C4-2B (cell line): ENCODE results near the gene WFIKKN1.

Experiments used
- ZFX ChIP-seq: fragments of 450-650 bp; IDR thresholded peaks from 2 replicates; pipeline ENCODE4 v1.6.1; 2017
- TF ChIP-seq, protein P1 (sequence below): fragments of 450-650 bp; conservative IDR thresholded peaks from 2 replicates; pipeline ENCODE4 v1.5.1; 2017; ENCODE audit warnings: mild to moderate bottlenecking

DNA sequence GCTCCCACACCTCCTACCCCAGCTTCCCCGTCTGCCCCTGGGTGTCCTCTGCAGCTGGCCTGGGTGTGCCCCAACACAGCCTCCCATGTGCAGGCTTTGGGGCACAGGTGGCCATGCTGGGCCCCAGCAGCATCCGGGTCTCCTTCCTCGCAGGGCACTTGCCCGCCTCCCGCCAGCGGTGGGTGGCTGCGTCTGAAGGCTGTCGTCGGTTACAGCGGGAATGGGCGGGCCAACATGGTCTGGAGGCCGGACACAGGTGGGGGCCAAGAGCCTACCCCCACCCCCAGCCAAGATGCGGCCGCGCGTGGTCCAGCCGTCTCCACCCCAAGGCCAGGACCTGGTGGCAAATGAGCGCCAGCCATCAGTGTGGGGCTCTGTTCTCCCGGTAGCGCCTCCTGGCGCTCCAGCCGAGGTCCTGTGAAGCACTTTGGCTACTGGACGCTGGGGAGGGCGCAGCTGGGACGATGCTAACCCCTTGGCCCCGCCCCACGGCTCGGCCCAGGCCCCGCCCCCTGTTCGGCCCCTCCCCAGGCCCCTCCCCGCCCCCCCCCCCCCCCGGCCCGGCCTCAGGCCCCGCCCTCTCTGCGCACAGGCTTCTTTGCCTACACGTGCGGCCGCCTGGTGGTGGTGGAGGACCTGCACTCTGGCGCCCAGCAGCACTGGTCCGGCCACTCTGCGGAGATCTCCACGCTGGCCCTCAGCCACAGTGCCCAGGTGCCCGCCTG, 29.8 kb downstream of the WFIKKN1 start:
- TF ChIP-seq, protein P1, sequence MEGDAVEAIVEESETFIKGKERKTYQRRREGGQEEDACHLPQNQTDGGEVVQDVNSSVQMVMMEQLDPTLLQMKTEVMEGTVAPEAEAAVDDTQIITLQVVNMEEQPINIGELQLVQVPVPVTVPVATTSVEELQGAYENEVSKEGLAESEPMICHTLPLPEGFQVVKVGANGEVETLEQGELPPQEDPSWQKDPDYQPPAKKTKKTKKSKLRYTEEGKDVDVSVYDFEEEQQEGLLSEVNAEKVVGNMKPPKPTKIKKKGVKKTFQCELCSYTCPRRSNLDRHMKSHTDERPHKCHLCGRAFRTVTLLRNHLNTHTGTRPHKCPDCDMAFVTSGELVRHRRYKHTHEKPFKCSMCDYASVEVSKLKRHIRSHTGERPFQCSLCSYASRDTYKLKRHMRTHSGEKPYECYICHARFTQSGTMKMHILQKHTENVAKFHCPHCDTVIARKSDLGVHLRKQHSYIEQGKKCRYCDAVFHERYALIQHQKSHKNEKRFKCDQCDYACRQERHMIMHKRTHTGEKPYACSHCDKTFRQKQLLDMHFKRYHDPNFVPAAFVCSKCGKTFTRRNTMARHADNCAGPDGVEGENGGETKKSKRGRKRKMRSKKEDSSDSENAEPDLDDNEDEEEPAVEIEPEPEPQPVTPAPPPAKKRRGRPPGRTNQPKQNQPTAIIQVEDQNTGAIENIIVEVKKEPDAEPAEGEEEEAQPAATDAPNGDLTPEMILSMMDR = peak; percentile 84
- TF ChIP-seq ZFX = no peak
